ENCODE data around the gene STK17B. TPM values are rescaled to one million over a fixed set of nuclear protein-coding genes. Genes with fewer than 3 reads are reported as not detected.

Gene STK17B
- total and polyA plus RNA-seq, 10 of the 15 experiments (the other 5 are each of a cell fraction or from before 2014, with no cell fraction given) = 21.2 to 108 (median 53.7) TPM

DNA sequence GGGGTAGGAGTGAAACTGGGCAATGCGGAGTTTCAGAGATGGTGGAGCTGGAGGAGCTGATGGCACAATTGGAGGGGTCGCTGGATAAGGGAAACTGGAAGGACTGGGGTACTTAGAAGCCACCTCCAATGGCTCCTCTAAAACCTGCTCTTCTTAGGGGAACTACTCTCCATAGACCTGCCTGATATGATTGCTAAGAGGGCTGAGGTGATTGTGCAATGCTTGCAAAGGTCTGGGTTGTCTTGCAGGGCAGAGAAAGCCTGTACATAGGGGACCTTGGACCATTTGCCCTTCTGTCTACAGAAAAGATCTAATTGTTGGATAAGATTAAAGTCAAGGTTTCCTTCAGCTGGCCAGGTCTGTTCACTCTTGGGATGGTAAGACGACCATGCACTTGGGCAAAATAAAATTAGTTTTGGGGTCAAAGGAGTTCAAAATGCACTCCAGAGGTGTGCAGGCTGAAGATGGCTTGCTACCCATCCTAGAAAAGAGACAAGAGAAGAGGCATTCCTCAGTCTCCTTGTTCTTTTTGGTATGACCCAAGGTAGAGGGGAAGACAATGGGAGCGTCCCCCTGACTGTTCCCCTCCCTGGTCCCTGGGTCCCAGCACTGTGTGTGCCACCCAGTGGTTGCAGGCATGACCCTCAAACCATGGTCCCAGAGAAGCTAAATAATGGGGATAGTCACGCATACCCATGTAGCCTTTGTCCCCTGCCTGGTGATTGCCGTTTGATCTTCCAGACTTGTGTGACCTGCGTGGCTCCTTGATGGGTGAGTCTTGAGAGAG is 41.1 kb downstream of the STK17B start (continued):
- TF ChIP-seq, protein P1, sequence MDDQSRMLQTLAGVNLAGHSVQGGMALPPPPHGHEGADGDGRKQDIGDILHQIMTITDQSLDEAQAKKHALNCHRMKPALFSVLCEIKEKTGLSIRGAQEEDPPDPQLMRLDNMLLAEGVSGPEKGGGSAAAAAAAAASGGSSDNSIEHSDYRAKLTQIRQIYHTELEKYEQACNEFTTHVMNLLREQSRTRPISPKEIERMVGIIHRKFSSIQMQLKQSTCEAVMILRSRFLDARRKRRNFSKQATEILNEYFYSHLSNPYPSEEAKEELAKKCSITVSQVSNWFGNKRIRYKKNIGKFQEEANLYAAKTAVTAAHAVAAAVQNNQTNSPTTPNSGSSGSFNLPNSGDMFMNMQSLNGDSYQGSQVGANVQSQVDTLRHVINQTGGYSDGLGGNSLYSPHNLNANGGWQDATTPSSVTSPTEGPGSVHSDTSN (IDR thresholded peaks at IDR 0.05; ENCODE audit: insufficient replicate concordance, low read depth, low read length) = no peak

DNA sequence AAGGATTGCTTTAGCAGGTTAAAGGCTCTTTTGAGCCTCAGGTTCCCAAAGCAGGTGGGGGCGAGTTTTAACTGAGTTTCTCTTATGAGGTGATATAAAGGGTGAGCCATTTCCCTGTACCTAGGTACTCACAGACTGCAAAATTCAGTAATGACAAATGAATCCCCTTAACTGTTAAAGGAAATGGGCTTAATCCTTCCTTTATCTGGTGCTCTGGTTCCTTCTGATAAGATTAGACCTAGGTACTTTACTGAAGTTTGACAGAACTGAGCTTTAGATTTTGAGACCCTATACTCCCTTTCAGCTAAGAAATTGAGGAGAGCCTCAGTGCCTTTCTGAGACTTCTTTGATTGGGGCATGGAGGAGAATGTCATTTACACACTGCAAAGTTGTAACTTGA is 42.6 kb downstream of the STK17B start:
- CTCF ChIA-PET = interaction anchor here (1.2 to 1.9 kb wide), 3 partner anchors 62 to 156 kb away, joined by 5 to 6 read pairs (median 6); no protein-coding TSS in a partner anchor
- SMC1A ChIA-PET (ENCODE audit: uncharacterized antibody, unreplicated experiment) = interaction anchor here (0.9 to 4.5 kb wide), 6 partner anchors 9 to 150 kb away, joined by 3 to 26 read pairs (median 4); no protein-coding TSS in a partner anchor
- RAD21 ChIA-PET (ENCODE audit: unreplicated experiment) = no interaction called here
- Histone ChIP-seq H2AFZ (ENCODE audit: control insufficient read depth, low read depth, low read length) (no peak overlapping the region), H3K4me1 (ENCODE audit: control insufficient read depth, insufficient read depth, low read length) (no peaks in the 10 kb centered on the region), H4K20me1 (ENCODE audit: control insufficient read depth, insufficient read depth) (no peaks in the 10 kb centered on the region), H3K79me2 (ENCODE audit: control insufficient read depth, insufficient read depth, low read length) (no peaks in the 10 kb centered on the region), H3K27ac (ENCODE audit: control insufficient read depth, insufficient read depth) (no peak overlapping the region), H3K27me3 (replicated peaks in 1 of 2; ENCODE audit: control insufficient read depth in 2 of 2, insufficient read depth in 2 of 2, low read length in 1 of 2) (no peaks in the 10 kb centered on the region), H3K9ac (ENCODE audit: control insufficient read depth, insufficient read depth, low read length) (no peak overlapping the region), H3K9me3 (replicated peaks; ENCODE audit: control insufficient read depth, insufficient read depth, low read length) (peaks cover 36% of the 10 kb centered on the region), H3K4me2 (ENCODE audit: control insufficient read depth, insufficient read depth) (no peak overlapping the region), H3K36me3 (ENCODE audit: control insufficient read depth in 2 of 2, insufficient read depth in 2 of 2, low read length in 1 of 2) (no peaks in the 10 kb centered on the region; a peak in 1 of 4 replicates), H3K4me3 (no peak overlapping the region)
- POLR2A ChIA-PET = interaction anchor here (0.6 kb wide), 1 partner anchor 563 kb away, joined by 3 read pairs; no protein-coding TSS in a partner anchor
- in situ Hi-C loops (cut with MboI) = no loop called here
- ATAC-seq (no peak), DNase-seq (ENCODE audit: low read depth, low spot score) (no peak), FAIRE-seq (no peak)
- no TSS peak for BruUV-seq (replicated peaks)
- 58% methylated on average over 1 of the region's 1 CpG for WGBS (ENCODE audit: insufficient coverage, insufficient replicate concordance, low lambda C conversion rate, missing lambda C conversion rate)
- intact Hi-C loops (cut with micrococcal nuclease; ENCODE audit: unreplicated experiment) = no loop called here
- TF ChIP-seq NFYA (IDR thresholded peaks at IDR 0.05; ENCODE audit: borderline replicate concordance, low read depth, low read length) (no peak), RAD51 (IDR thresholded peaks at IDR 0.05) (no peak)
- TF ChIP-seq, protein P2, sequence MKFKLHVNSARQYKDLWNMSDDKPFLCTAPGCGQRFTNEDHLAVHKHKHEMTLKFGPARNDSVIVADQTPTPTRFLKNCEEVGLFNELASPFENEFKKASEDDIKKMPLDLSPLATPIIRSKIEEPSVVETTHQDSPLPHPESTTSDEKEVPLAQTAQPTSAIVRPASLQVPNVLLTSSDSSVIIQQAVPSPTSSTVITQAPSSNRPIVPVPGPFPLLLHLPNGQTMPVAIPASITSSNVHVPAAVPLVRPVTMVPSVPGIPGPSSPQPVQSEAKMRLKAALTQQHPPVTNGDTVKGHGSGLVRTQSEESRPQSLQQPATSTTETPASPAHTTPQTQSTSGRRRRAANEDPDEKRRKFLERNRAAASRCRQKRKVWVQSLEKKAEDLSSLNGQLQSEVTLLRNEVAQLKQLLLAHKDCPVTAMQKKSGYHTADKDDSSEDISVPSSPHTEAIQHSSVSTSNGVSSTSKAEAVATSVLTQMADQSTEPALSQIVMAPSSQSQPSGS (IDR thresholded peaks at IDR 0.05; ENCODE audit: low read length) = no peak

All from GM12878 (cell line).